ENCODE measurements around the gene MLLT3. TPM values are rescaled to one million over a fixed set of nuclear protein-coding genes. Genes with fewer than 3 reads are reported as not detected.

The MLLT3 gene
- total RNA-seq, 4 donors from 2014 or later, result 10.8 to 17.5 (median 12.4) TPM

DNA sequence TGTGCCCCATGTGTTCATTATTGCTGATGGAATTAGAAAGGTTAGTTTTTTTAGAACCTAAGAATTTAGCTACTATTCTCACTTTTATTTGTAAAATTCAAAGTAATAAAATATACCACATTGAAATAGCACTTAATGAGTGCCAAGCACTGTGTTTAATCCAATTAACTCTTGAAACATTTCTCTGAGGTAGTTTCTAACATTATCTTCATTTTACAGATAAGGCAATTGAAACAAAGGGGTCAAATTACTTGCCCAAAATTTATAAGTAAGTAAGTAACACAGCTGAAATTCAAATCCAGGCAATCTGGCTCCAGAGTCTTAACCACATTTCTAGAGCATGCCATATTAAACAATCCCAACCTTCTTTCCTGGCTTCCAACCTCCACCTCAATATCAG, 84.2 kb downstream of the MLLT3 start:
- Histone ChIP-seq H3K4me3 (no peak overlapping the region), H3K27me3 (no peaks in the 10 kb centered on the region), H3K27ac (no peak overlapping the region), H3K9me3 (peaks cover 9% of the 10 kb centered on the region), H3K4me1 (no peaks in the 10 kb centered on the region), H3K36me3 (no peaks in the 10 kb centered on the region)
- DNase-seq (ENCODE audit: low spot score in 2 of 2), result no peak
- TF ChIP-seq POLR2AphosphoS5 (IDR thresholded peaks at IDR 0.05) (no peak), CTCF (IDR thresholded peaks at IDR 0.05) (no peak), POLR2A (IDR thresholded peaks at IDR 0.05) (no peak), EP300 (IDR thresholded peaks at IDR 0.05) (no peak)

DNA sequence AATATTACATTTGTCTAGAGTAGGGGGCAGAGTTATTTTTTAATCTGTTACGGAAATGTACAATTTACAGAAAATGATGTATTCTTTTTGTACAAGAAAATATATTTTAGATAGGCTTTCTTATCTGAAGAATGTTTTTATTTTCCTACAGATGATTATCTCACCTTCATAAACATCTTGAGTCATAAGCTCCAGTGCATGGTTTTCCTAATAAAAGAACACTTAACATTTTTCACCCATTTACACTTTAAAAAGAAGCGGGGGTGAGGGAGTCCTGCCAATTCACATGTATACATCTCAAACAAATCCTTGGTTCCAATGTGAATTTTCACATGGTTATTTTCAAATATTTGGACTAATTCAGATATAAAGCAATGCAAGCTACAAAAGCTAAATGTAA, 85.0 kb downstream of the MLLT3 start:
- H3K27ac ChIP-seq, result no peak overlapping the region
- H3K27me3 ChIP-seq, result no peaks in the 10 kb centered on the region
- no peaks in the 10 kb centered on the region for H3K36me3 ChIP-seq
- no peaks in the 10 kb centered on the region for H3K4me1 ChIP-seq
- H3K4me3 ChIP-seq, result no peak overlapping the region
- no peak for DNase-seq (ENCODE audit: low spot score in 2 of 2)
- H3K9me3 ChIP-seq, result peaks cover 9% of the 10 kb centered on the region
- no peak for TF ChIP-seq CTCF (IDR thresholded peaks at IDR 0.05)
- TF ChIP-seq EP300 (IDR thresholded peaks at IDR 0.05), result no peak
- TF ChIP-seq POLR2A (IDR thresholded peaks at IDR 0.05), result no peak
- no peak for TF ChIP-seq POLR2AphosphoS5 (IDR thresholded peaks at IDR 0.05)
- WGBS, result 88% methylated on average over 2 of the region's 2 CpGs

DNA sequence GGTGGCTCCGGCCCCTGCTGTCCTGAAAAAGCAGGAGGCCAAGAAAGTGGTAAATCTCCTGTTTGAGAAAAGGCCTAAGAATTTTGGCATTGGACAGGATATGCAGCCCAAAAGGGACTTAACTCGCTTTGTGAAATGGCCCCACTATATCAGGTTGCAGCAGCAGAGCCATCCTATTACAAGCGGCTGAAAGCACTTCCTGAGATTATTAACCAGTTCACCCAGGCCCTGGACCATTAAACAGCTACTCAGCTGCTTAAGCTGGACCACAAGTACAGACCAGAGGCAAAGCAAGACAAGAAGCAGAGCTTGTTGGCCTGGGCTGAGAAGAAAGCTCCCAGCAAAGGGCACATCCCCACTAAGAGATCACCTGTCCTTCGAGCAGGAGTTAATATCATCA, 89.7 kb downstream of the MLLT3 start:
- Histone ChIP-seq H3K27me3 (no peaks in the 10 kb centered on the region), H3K9me3 (no peaks in the 10 kb centered on the region), H3K4me3 (no peak overlapping the region), H3K36me3 (no peaks in the 10 kb centered on the region), H3K4me1 (no peaks in the 10 kb centered on the region), H3K27ac (no peak overlapping the region)
- DNase-seq (ENCODE audit: low spot score in 2 of 2), result no peak
- TF ChIP-seq EP300 (IDR thresholded peaks at IDR 0.05), result no peak
- no peak for TF ChIP-seq POLR2AphosphoS5 (IDR thresholded peaks at IDR 0.05)
- no peak for TF ChIP-seq CTCF (IDR thresholded peaks at IDR 0.05)
- no peak for TF ChIP-seq POLR2A (IDR thresholded peaks at IDR 0.05)
- WGBS, result 95% methylated on average over 4 of the region's 4 CpGs

GRCh38 chr9:20529837-20530236, 92.5 kb downstream of the MLLT3 start:
- WGBS, result 100% methylated on average over 2 of the region's 2 CpGs
- Histone ChIP-seq H3K4me3 (no peak overlapping the region), H3K27ac (no peak overlapping the region), H3K36me3 (no peaks in the 10 kb centered on the region), H3K9me3 (no peaks in the 10 kb centered on the region), H3K27me3 (no peaks in the 10 kb centered on the region), H3K4me1 (peaks cover 6% of the 10 kb centered on the region)
- no peak for DNase-seq (ENCODE audit: low spot score in 2 of 2)
- TF ChIP-seq CTCF (IDR thresholded peaks at IDR 0.05), result no peak
- no peak for TF ChIP-seq POLR2A (IDR thresholded peaks at IDR 0.05)
- TF ChIP-seq EP300 (IDR thresholded peaks at IDR 0.05), result no peak
- no peak for TF ChIP-seq POLR2AphosphoS5 (IDR thresholded peaks at IDR 0.05)

GRCh38 chr9:20528253-20528652, 94.0 kb downstream of the MLLT3 start:
- Histone ChIP-seq H3K9me3 (no peaks in the 10 kb centered on the region), H3K27me3 (no peaks in the 10 kb centered on the region), H3K36me3 (no peaks in the 10 kb centered on the region), H3K4me3 (no peak overlapping the region), H3K27ac (no peak overlapping the region), H3K4me1 (peaks cover 6% of the 10 kb centered on the region)
- 96% methylated on average over 5 of the region's 5 CpGs for WGBS
- TF ChIP-seq POLR2A (IDR thresholded peaks at IDR 0.05), result no peak
- TF ChIP-seq POLR2AphosphoS5 (IDR thresholded peaks at IDR 0.05), result no peak
- TF ChIP-seq EP300 (IDR thresholded peaks at IDR 0.05), result no peak
- TF ChIP-seq CTCF (IDR thresholded peaks at IDR 0.05), result no peak
- DNase-seq (ENCODE audit: low spot score in 2 of 2), result no peak

Measured in suprapubic skin (tissue), 4 donors.